ENCODE data around the gene ZNF70.

ZNF70 gene

GRCh38 chr22:23715806-23716375, 35.0 kb downstream of the ZNF70 start:
- H3K79me2 ChIP-seq (ENCODE audit: insufficient read depth, low read length), result no peaks in the 10 kb centered on the region
- H3K36me3 ChIP-seq (ENCODE audit: insufficient read depth, low read length), result peaks cover 28% of the 10 kb centered on the region
- no peak overlapping the region for H2AFZ ChIP-seq (ENCODE audit: low read length)
- H3K9me2 ChIP-seq (ENCODE audit: low read depth, low read length), result no peaks in the 10 kb centered on the region
- no peaks in the 10 kb centered on the region for H3K27me3 ChIP-seq (ENCODE audit: insufficient read depth, low read length)
- TF ChIP-seq CTCF (IDR thresholded peaks at IDR 0.05; ENCODE audit: low read length), result no peak
- TF ChIP-seq EZH2 (IDR thresholded peaks at IDR 0.05; ENCODE audit: borderline replicate concordance, low read length), result no peak
- no peaks in the 10 kb centered on the region for H3K9me3 ChIP-seq (ENCODE audit: low read length)
- no peaks in the 10 kb centered on the region for H4K20me1 ChIP-seq (ENCODE audit: insufficient read depth, low read length)
- H3K27ac ChIP-seq (ENCODE audit: low read depth, low read length, poor library complexity, severe bottlenecking), result peak overlapping the region; percentile 27
- peak overlapping the region; percentile 87 for H3K4me3 ChIP-seq (ENCODE audit: low read depth, low read length, poor library complexity, severe bottlenecking)
- peak overlapping the region; percentile 77 for H3K4me2 ChIP-seq (ENCODE audit: low read length)
- H3F3A ChIP-seq (ENCODE audit: insufficient read depth, low read length), result no peaks in the 10 kb centered on the region
- peaks cover 35% of the 10 kb centered on the region for H3K4me1 ChIP-seq (ENCODE audit: insufficient read depth, low read length, severe bottlenecking)
- peak overlapping the region; percentile 84; the same call in 1 of the 2 replicates for H3K9ac ChIP-seq (ENCODE audit: low read length)

GRCh38 chr22:23714596-23715578, 36.0 kb downstream of the ZNF70 start:
- Histone ChIP-seq H3K4me2 (ENCODE audit: low read length) (0 out of 2 replicates have a peak overlapping the region, but pooled peaks have one; percentile 77), H3K36me3 (ENCODE audit: insufficient read depth, low read length) (peaks cover 38% of the 10 kb centered on the region)

More at GRCh38 chr22:23714596-23715578, 36.0 kb downstream of the ZNF70 start:
- Histone ChIP-seq H3K27ac (ENCODE audit: low read depth, low read length, poor library complexity, severe bottlenecking) (peak overlapping the region; percentile 62), H3K9ac (ENCODE audit: low read length) (no peak overlapping the region), H3K27me3 (ENCODE audit: insufficient read depth, low read length) (no peaks in the 10 kb centered on the region), H2AFZ (ENCODE audit: low read length) (no peak overlapping the region), H3K79me2 (ENCODE audit: insufficient read depth, low read length) (no peaks in the 10 kb centered on the region), H3K9me2 (ENCODE audit: low read depth, low read length) (no peaks in the 10 kb centered on the region), H3F3A (ENCODE audit: insufficient read depth, low read length) (no peaks in the 10 kb centered on the region), H3K4me3 (ENCODE audit: low read depth, low read length, poor library complexity, severe bottlenecking) (no peak overlapping the region), H4K20me1 (ENCODE audit: insufficient read depth, low read length) (no peaks in the 10 kb centered on the region), H3K4me1 (ENCODE audit: insufficient read depth, low read length, severe bottlenecking) (peaks cover 35% of the 10 kb centered on the region), H3K9me3 (ENCODE audit: low read length) (no peaks in the 10 kb centered on the region)
- no peak for TF ChIP-seq CTCF (IDR thresholded peaks at IDR 0.05; ENCODE audit: low read length)
- no peak for TF ChIP-seq EZH2 (IDR thresholded peaks at IDR 0.05; ENCODE audit: borderline replicate concordance, low read length)
